Ovary (tissue), 3 donors: ENCODE results near the gene SKI.
"Not testable (repeated sequence)": the region's sequence is repeated elsewhere in the genome, so short reads cannot be mapped to it uniquely, and the experiment has no call there.

ENCODE experiments used
- CTCF ChIP-seq, 3 donors: fragments of 450-650 bp in 2 of 3; fragments of 200-600 bp in 1 of 3; IDR thresholded peaks; one replicate each; pipeline versions ENCODE4 v1.5.1 to v1.8.0; 2016 to 2022; ENCODE audit warnings: antibody characterized with exemption in 3 of 3, mild to moderate bottlenecking in 1 of 3
- POLR2A ChIP-seq: fragments of 450-650 bp; IDR thresholded peaks from one replicate; pipeline ENCODE4 v1.6.1; 2017; ENCODE audit warnings: antibody characterized with exemption, mild to moderate bottlenecking, moderate library complexity
- donor health status: DM: no; HTN: no; CAD: no.

- not testable (repeated sequence) for TF ChIP-seq CTCF (IDR thresholded peaks at IDR 0.05); POLR2A
Observed at GRCh38 chr1:2260470-2260869, 32.4 kb downstream of the SKI start.
